HG03097 (cell line): Measurements from ENCODE around the gene TP53BP2.

Experiments used
- ATAC-seq: cut with Tn5 transposase; IDR thresholded peaks from one replicate; pipeline ENCODE4 v1.9.1; 2021; ENCODE audit not compliant: unreplicated experiment, low FRiP score

The TP53BP2 gene

DNA sequence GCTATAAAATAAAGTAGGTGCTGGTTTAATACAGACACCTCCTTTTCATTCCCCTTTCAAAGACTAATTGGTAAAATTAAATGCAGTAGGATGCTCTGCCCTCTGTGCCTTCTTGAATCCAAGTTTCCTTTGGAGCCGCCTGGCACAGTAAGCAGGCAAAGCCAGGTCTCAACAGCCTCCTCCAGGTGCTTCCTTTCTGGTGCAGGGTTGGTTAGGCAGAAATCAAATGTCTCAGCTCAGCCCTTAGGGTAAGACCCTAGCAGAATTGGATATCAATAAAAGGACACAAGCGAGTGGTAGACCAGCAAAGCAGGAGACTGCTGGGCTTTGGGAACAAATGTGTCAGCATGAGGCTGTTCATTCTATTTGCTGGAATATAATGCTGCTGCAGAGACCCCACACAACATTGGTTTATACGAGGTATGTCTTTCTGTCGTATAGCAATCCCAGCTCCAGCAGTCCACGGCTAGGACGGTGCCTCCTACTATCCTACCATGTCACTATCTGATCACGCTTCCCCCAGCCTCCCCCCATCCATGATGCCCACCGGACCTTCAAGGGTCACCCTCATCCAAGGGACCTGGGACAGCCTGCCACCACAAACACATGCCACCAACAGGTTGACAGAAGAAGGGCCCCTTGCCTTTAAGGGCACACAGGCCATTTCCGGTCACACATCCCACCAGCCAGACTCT lies 75.0 kb downstream of the TP53BP2 start:
- ATAC-seq = no peak

GRCh38 chr1:223765719-223766340 lies 79.9 kb downstream of the TP53BP2 start:
- ATAC-seq = no peak

GRCh38 chr1:223765036-223765718 lies 80.6 kb downstream of the TP53BP2 start:
- ATAC-seq = no peak

- ATAC-seq = no peak
Observed at GRCh38 chr1:223763881-223764280, 81.9 kb downstream of the TP53BP2 start.

DNA sequence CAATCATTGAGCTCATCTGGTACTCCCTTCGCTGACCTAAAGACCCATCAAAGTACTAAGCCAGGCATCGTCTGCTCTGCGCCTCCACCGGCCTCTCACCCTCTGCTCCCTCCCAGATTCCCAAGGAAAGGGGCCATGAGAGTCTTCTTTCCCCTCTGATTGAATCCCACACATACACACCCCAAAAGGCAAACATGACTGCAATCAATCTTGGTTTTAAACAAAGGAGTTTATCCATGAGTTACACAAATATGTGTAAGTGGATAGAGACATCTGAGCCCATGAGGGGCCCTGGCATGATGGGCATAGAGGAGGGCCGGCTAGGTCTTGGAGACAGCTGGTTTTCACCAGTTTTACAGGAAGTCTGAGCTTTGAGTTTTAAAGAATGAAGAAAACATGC lies 82.5 kb downstream of the TP53BP2 start:
- ATAC-seq = no peak

- no peak for ATAC-seq
Observed at GRCh38 chr1:223761411-223761810, 84.3 kb downstream of the TP53BP2 start.

DNA sequence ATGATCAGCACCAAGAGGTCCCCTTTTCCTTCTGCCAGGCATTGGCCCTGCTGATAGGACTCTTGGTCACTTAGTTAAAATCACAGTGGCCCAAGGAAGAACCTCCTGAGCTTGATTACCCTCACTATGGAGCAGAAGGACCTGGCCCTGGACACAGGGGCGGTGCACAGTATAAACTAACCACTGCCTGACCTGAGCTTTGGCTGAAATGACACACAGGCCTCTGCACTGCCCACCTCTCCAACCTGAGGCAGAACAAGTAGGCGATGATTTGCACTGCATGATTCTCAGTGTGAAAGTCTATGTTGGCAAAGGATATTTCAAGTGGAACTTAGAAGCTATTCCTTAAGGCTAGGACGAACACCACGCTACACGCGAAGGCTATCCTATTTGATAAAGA lies 84.9 kb downstream of the TP53BP2 start:
- ATAC-seq = no peak

DNA sequence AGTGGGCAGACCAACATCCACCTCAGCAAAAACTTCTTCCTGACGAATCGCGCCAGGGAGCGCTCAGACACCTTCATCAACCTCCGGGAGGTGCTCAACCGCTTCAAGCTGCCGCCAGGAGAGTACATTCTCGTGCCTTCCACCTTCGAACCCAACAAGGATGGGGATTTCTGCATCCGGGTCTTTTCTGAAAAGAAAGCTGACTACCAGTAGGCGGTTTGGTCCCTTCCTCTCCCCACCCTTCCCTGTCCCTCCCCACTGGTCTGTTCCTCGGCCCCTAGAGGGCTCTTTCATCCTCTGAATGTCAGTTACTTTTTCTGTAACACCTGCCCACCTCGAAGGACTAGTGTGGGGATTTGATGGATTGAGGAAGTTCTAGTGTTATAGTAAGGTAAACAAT lies 86.5 kb downstream of the TP53BP2 start:
- ATAC-seq = no peak

- no peak for ATAC-seq
Observed at GRCh38 chr1:223758734-223759133, 87.0 kb downstream of the TP53BP2 start.

DNA sequence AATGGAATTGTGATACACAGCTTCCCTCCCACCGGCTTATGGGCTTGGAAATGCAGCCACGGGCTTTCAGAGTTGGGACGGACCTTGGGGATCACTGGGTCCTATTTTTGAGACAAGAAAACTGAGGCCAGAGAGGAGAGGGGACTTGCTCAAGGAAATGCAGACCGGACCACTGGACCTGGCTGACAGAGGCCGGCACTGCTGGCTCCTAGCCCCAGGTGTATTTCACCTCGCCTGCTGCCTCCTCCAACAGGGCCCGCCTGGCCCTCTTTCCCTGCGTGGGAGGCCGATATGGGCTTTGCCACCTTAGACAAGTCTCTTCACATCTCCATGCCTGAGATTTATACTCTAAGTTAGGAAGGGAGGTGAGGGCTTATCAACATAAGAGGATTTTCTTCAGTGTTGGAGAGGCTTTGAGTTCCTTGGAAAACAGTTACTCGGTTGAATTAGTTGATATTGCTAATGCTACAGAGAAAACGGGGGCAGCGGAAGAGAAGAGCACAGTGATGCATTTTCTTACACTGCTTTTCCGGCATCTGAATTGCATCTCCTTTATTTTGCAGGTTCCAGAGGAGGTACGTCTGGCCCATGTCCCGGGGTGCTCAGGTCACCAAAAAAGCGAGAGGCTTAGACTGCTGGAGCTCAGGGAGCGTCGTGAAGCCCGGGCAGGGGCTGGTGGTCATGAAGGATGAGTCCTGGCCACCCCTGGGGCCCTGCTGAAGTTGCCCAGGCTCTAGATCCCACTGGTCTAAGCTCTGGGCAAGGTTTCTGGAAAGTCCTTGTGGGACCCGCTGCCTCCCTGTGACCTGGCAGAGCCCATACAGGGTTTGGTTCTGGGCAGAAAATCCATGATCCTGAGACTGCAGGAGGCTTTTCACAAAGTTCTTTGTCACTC lies 88.7 kb downstream of the TP53BP2 start:
- no peak for ATAC-seq

DNA sequence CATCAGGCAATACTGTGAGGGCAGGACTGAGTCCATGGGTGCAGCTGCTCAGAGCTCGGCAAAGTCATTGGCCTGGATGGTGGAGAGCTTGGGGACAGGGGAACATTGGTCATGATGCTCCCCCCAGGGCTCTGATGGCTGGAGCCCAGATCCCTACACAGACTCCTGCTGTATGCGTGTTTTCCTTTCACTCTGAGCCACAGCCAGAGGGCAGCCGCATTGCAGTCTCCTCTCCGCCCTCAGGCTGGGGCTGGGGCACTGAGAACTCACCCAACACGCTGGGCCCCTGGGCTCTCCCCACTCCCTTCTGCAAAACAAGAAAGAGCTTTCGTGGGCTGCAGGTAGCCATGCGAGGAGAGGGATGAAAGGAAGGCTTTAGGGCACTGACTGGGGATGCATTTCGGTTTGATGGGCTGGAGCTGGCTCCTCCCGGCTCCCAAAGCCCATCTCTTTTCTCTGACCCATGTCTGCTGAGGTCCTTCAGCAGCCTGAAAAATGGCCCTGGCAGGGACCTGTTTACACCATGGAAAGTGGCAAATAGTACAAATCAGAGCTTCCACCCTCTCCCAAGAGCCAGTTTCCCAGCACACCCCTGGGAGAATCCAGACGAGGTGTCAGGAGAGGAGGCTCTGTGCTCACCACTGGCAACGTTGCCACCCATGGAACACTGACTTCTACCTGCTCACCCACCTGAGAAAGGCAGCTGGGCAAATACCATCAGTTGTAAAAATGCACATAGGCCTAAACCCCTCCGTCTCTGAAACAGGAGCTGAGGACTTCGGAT lies 89.6 kb downstream of the TP53BP2 start:
- no peak for ATAC-seq

DNA sequence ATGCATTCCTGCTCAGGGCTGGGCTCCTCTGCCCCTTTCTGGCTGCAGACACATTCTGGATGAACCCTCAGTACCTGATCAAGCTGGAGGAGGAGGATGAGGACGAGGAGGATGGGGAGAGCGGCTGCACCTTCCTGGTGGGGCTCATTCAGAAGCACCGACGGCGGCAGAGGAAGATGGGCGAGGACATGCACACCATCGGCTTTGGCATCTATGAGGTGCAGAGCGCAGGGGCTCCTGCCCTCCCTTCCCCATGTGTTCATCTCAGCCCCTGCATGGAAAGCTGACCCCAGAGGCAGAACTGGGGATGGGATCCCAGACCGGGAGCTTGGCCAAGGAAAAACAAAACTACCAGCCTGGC lies 90.3 kb downstream of the TP53BP2 start:
- ATAC-seq = no peak

DNA sequence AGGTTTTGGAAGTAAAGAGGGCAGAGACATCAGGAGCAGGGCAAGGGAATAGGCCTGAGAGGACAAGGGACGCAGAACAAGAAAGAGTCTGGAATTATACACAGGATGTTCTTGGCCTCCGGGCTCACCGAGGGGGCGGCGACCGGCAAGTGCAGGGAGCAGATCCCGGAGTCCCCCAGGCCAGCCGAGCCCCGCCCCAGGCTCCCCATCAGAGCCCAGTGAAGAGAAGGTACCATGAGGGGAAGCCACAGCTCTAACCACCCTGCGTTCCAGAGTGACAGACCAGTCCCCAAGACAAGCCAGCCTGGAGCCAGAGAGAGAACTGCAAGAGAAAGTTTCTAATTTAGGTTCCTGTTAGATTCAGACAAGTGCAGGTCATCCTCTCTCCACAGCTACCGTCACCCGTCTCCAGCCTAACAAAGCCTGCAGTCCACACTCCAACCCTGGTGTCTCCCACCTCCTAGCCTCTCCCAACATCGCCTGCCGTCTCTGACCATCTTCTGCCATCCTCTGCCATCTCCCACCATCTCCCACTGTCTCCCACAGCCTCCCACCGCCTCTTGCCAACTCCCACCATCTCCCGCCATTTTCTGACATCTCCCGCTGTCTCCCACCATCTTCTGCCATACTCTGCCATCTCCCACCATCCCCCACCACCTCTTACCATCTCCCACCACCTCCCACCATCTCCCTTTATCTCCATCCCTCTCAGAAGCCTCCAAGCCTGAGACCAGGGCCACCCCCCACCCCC lies 90.9 kb downstream of the TP53BP2 start:
- ATAC-seq = no peak

DNA sequence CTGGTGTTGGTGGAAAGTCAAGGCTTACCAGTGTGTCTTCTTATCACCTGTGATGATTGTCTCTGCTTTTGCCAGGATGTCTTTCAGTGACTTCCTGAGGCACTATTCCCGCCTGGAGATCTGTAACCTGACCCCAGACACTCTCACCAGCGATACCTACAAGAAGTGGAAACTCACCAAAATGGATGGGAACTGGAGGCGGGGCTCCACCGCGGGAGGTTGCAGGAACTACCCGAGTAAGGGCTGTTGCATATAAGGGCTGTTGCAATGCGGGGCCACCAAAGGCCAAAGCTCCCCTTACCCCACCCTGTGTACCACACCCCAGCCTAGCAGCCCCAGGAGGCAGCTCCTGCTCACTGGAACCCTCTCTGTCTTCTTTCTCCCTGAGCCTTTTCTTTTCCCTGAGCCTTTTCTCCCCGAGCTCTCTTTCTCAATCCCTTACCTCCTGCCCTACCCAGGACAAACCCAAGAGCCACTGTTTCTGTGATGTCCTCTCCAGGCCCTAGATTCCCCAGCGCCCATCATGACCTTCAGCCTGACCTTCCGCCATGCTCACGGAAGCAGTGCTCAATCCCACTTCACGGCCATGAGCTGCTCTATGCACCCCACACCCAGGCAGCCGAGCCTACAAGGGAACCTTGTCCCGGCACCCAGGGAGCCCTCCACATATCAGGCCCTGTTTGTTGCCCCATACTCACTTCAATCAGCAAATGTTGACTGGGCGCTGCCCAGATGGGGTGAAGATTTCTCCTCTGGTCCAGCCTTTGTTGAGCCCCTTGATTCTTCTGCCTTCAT lies 92.8 kb downstream of the TP53BP2 start:
- no peak for ATAC-seq

GRCh38 chr1:223751696-223752095 lies 94.1 kb downstream of the TP53BP2 start:
- no peak for ATAC-seq

- ATAC-seq = no peak
Observed at GRCh38 chr1:223750730-223751570, 94.8 kb downstream of the TP53BP2 start.

DNA sequence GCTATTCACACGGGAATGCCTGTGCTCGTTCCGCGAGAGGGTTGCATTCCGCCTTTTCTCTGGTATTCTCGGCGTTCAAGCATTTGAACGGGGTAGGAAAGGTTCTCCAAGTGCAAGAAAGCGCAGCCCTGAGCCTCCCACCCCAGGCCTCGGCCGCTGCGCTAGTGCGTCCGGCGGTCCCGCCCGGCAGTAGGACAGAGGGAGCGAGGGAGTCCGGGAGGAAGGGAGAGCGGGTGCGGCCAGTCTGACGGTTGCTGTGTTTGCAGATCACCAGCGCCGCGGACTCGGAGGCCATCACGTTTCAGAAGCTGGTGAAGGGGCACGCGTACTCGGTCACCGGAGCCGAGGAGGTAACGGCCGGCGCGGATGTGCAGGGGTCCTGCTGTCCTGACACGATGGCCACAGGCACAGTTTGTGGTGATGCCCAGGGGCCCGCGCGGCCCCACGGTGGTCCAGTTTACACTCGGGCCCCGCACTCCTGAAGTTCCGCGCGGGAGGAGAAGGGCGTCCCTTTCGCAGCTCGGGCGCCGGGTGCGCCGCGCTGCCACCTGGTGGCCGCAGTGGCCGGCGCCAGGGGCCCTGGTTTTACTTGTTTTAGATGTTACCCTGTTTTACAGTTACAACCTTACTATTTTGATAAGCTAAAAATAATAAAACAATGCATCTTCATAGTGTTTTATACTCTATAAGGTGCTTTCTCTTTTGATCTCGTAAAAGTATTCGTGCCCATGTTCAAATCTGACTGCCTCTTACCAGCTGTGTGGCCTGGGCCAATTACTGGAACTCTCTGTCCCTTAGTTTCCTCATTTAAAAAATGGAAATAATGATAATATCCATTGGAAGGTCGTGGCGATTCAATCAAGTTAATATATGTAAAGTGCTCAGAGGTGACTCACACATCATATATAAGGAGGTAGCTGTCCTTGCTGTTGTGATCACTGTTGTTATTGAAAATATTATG lies 96.7 kb downstream of the TP53BP2 start:
- no peak for ATAC-seq
